T1000 (cell line): ENCODE results near the gene ANKMY1.

Experiments used
- DNase-seq: peaks from one replicate; lab custom pipeline; 2025; ENCODE audit warnings: mixed read lengths; lab: John Stamatoyannopoulos, UW

Gene ANKMY1

DNA sequence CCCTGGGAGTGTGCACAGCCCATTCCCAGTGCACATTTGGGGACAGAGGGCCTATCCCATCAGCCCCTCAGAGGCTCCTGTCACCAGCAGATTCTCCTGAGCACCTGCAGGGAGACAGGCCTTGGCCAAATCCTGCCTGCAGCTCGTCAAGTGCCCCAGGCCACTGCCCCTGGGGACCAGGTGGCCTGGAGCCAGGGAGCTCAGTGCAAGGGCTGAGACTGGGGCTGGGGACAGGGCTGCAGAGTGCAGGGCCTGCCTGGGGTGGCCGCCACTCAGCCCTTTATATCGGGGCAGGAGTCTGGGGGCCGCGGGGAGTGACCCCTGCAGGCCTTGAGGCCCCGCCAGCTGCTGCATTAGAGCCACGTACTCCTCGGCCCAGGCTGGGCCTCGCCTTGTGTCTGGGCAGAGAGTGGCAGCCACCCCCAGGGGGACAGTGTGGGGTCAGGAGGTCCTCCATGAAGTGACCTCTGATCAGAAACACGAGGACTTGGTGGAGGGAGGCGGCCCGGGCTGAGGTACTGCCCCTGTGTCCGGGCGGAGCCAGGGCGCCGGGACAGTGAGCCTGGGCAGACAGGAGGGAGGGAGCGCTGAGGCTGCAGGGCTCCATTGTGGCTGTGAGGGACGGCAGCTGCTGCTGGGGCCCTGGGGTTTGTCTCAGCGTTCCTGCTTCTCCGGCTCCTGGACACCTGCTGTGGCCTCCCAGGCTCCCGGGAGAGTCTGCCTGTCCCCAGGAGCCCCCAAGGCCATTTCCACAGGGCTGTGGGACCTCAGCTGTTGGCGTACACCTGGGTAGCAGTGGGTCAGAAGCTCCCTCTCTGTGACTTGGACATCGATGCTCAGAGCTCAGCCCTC lies 98.2 kb downstream of the ANKMY1 start:
- DNase-seq: no peak

DNA sequence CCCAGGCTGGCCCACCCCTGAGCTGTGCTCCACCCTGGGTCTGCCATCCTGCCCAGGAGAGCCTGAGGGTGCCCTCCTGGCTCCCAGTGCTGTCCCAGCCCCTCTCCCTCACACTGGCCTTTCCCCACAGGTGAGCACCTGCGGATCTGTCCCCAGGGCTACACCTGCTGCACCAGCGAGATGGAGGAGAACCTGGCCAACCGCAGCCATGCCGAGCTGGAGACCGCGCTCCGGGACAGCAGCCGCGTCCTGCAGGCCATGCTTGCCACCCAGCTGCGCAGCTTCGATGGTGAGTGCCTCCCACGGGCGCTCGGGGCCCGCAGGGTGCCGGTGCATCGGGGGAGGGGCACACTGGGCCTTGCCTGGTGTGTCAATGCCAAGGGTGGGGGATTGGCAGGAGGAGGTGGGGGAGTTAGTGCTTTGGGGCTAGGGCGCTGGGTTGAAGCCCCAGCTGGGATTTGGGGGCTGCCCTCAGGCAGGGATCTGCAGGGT lies 98.8 kb downstream of the ANKMY1 start:
- DNase-seq: no peak

DNA sequence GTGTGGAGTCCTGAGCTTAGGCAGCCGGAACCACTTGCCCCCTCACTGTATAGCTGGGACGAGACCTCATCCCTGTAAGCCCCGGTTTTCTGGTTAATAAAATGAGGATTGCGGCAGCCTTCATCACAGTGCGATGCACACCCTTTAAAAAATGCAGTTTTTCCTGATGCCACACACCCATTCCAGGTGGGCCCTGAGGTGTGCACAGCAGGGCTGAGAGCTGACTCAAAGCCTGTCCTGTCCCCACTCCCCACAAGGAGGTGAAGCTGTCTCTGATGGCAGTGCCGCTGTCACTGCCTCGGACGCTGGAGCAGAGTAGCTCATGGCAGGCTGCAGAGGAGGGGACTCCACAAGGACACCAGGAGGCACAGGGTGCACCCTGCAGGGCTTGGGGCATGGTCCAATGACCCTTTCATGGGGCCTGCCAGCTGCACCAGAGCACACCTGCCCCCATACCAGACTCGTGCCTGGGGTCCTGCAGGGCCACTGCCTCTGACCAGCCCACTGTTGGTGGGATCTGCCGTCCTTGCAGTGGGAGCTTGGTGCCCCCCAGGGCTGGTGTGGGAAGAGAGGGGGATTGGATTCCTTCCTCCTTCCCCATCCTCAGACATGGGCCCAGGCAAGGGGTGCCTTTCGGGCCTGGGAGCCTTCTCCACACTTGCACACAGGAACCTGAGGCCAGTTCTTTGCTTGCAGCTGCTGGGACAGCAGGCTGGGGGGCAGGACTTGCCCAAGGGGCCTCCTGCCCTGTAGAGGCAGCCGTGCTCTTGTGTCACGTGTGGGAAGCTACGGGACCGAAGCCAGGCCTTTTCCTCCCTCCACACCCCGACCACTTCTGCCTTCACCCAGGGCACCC lies 99.5 kb downstream of the ANKMY1 start:
- DNase-seq: no peak

DNA sequence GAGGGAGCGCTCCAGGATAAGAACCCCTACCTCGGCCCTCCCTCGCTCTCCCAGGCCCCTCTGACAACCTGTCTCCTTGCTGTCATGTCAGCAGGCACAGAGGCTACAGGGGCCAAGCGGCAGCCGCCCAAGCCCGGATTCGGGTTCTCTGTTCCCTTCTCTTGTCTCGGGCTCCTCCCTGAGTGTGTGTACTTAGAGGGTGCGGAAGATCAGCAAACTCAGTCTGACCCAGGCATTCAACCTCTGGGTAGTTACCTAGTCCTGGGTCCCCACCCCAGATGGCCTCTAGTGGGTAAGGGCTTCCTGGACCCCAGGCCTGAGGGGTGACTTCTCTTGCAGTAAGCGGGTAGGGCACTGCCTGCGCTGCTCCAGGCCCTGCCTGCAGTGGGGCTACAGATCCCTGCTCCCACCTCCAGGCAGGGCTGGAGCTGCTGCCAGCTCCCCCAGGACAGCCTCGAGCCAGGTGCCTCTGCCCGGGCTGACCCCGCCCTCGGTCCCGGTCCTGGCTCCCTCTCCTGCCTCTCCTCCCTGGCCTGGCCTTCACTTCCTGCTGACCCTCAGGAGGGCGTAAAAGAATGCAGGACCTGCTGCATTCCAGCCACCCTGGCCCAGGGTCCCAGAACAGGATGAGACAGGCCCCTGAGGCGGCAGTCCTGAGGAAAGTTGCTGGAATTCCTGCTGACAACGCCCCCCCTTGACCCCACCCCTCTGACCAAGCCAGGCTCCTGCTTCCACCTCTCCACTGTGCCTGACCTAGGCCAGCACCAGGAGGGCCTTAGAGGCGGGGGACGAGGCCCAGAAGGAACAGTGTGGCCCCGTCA lies 100.4 kb downstream of the ANKMY1 start:
- DNase-seq: no peak

DNA sequence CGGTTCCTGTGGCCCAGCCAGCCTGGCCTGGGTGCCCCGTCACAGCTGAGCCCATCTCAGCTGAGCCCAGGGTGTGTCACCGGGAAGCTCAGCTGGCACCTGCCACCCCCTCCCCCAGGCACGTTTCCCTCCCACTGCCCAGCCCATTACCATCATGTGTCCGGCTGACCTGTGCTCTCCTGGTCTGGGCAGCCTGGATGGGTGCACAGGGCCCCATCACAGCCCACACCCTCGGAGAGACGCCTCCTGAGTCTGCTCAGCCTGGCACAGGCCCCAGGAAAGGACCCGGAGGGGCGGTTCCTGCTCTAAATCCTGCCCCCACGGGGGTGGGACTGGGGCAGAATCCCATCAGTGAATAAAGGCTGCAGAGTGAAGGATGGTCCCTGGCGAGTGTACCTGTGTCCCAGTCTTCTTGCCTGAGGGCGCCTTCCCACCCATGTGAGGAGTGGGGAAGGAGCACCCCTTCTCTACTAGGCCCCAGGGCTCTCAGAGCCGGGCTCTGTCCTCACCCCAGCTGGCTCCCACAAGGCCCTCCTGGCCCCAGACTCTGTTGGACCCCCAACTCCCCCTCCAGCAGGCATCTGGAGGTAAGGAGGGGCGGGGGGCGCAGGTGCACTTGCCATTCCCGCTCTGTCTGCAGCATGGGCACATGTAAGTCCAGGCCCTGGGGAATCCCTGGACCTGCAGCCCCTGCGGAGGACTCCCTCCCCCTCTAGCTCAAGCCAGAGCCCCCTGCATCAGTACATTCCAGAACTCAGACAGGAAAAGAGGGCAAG lies 101.2 kb downstream of the ANKMY1 start:
- DNase-seq: no peak

DNA sequence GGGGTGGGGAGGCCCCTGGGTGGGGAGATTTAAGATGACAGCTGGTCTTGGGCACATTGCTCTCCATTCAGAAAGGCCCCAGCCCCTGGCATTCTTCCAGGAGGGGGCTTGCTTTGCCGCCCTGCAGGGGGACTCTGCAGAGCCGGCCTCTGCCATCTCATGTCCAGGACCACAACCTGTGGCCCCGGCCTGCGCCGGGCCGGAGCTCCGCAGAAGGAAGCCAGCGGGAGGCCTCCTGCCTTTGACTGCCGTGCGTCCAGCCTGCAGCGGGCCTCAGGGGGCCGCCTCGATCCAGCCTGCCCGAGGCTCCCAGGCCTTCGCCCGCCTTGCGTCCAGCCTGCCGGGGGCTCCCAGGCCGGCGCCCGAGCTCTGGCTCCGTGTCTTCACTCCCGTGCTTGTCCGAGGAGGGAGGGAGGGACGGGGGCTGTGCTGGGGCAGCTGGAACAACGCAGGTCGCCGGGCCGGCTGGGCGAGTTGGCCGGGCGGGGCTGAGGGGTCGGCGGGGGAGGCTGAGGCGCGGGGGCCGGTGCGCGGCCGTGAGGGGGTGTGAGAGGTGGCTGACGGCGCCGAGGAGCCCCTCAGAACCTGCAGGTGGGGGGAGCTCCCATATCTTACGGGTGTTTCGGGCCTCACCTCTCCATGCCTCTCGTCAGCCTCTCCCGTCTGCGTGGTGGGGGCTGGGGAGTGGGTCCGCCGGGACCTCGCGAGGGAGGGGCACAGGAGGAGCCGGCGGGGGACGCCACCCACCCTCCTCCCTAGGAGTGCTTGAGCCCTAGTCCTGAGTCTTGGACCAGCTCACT lies 101.9 kb downstream of the ANKMY1 start:
- no peak for DNase-seq

DNA sequence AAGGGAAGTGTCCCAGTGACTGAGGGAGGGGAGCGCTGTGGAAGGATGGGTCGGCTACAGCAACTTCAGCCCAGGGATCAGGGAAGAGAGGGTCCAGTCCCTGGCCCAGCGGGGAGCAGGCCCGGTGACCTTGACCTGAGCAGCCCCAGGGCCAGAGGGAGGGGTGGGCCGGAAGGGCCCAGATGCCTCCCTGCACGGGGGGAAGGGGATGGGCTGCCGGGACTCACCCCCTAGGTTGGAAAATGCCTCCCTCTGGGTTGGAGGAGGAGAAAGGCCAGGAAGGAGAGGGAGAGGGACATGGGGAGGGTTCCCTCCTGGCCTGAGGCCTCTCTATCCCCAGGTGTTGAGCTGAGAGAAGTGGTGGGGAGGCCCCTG lies 102.5 kb downstream of the ANKMY1 start:
- DNase-seq: no peak

DNA sequence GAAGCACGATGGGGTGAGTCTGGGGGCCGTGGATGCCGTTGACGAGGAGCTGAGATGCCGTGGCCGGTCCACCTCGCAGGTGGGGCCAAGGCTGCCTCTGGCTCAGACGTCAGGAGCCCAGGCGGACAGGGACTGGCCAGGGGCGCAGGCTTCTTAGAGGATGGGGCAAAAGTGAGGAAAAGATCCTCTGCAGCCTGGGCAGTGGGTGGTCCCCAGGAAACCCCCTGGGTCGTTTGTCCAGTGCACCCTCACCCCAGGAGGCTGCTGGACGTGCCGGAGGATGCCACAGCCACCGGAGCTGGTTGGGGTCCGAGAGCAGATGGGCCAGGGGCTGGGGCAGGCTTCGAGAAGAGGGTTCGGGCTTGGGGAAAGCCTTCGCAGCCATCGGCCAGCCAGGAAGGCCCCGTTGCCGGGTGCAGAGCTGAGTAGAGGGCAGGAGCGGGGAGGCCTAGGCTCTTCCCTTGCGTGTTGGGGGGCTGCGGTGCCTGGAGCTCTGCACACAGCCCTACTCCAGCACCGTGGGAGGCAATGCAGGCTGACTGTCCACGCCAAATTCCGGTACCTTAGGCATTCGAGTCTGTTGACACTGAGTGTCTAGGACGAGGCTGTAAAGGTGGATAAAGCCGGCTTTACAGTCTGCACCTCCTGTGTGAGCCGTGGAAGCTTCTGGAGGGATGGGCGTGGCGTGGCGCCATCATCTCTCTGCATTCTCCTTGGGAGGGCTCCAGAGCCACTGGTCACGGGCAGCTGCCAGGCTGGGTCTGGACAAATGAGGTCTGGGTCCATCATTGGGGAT lies 103.5 kb downstream of the ANKMY1 start:
- no peak for DNase-seq

DNA sequence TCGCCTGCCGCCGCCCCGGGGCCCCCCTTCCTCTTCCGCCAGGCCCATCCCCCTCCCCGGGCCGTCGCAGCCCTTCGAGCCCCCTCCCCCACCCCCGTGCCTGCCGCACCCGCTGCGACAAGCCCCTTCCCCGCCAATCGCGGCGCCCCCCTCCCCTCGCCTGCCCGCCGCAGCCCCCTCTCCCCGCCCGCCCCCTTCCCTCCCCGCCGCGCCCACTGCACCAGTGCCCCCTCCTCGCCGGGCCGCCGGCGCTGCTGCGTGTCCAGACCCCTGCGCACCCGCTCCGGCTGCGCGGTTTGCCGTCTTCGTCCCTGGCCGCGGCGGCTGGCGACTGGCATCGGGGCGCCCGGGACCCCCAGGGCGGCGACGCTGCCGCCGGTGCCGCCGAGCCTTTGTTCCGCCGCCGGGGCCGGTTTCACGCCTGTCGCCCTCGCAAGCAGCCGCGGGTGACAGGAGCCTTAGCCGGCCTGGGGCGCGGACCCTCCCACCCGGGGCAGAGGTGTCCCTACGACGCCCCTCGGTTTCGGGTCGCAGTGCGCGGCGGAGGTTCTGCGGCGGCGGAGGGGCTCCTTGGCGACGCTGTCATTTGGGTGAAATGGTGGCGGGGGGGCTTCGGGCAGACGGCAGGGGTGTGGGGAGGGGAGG lies 104.2 kb downstream of the ANKMY1 start:
- DNase-seq: no peak

DNA sequence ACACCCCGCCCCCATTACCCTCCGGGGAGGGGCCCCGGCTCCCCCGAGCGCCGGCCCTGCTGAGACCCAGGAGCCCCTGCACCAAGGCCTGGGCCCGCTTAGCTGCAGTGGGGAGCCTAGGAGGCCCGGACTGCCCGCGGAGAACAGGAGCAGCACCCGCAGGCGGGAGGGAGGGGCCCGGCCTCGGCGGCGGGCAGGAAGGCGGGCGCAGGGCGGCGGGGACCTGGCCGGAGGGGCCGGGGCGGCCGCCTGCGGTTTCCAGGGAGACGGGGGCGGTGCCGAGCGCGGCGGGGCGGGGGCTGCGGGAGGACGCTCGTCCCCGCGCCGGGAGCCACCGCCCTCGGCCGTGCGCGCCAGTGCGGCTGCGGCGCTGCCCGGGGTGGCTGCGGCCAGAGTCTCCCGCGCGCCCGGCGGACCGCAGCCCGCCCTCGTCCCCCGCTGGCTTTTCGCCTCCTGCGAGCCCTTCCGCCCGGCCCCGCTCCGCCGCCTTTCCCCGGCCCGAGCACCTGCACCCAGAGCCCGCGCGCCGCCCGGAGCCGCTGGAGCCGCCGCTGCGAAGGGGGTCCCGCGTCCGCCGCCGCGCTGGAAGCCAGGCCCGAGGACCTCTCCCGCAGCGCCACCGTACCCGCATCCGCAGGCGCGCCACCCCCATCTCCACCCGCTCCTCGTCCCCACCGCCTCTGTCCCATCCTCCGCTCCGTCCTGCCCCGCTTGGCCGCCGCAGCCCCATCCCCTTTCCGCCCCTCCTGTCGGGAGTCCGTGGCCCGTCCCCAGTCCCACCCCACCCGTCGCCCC lies 105.1 kb downstream of the ANKMY1 start:
- DNase-seq: peak; percentile 56

DNA sequence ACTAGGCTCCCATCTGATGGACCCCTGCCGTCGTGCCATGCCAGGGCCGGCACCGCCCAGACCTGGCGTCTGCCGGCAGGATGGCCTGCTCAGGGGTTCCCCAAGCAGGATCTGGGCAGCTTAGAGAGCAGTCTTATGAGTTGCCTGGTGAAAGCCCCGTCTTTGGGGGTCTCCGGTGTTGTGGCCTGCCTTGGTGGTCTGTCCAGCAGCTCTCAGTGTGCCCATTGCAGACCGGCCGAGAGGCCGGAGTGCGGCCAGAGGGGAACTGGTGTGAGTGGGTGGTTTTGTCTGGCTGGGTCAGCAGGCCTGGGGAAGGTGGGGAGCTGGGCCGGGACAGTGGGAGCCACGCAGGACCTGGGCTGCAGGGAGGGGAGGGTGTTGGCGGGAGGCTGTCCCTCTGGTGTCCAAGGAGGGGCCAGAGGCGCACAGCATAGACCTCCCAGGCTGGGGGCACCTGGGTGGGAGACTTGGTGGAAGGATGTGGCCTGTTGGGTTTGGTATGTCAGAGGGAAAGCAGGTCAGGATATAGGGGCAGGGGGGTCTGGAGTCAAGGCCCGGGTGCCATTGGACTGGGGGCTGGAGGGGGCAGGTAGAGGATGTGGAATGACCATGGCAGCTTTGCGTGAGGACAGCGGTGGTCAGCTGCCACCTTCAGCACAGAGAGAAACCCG lies 105.9 kb downstream of the ANKMY1 start:
- DNase-seq: no peak

DNA sequence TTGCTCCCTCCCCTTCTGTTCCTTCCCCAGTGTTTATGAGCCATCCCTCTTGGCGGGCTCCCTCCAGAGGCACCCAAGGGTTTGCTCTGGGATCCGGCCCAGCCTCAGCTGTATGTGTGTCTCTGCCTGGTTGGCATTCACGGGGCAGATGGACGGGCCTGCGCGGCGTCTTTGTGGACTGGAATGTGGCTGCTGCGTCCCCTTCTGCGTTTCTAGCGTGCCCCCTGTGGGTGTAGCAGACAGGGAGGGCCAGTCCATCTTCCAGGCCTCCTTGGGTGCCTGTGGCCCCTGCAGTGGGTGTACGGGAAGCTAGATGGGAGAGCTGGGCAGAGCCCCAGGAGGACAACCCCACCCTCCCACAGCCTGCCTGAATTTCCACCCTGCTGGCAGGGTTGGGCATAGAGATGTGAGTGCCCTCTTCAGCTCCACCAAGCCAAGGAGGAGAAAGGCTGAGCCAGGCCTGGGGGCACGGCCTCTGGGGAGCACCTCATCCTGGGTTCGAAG lies 106.6 kb downstream of the ANKMY1 start:
- no peak for DNase-seq

DNA sequence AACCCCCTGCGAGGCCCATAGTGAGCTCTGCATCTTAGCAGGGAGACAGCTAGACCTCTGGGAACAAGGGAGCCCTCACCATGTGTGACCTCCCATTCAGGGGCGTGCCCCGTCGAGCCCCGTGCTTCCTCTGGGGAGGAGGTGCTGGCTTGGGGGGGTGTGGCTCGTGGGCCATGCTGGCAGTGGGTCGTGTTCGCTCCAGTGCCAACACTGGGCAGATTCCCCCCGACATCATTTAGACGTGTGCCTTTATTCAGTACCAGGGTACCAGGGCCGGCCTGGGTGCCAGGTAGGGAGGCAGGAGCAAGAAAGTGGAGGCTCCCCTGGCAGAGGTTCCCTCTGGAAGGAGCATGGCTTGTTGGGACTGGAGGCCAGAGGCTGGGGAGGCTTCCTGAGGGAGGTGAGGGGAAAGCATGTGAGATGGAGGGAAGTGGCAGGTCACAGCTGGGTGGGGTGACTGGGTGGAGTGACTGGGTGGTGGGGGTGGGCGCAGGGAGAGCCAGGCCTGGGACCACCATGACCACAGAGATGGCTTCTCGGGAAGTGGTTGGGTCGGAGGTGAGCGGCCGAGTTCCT lies 107.2 kb downstream of the ANKMY1 start:
- DNase-seq: no peak

DNA sequence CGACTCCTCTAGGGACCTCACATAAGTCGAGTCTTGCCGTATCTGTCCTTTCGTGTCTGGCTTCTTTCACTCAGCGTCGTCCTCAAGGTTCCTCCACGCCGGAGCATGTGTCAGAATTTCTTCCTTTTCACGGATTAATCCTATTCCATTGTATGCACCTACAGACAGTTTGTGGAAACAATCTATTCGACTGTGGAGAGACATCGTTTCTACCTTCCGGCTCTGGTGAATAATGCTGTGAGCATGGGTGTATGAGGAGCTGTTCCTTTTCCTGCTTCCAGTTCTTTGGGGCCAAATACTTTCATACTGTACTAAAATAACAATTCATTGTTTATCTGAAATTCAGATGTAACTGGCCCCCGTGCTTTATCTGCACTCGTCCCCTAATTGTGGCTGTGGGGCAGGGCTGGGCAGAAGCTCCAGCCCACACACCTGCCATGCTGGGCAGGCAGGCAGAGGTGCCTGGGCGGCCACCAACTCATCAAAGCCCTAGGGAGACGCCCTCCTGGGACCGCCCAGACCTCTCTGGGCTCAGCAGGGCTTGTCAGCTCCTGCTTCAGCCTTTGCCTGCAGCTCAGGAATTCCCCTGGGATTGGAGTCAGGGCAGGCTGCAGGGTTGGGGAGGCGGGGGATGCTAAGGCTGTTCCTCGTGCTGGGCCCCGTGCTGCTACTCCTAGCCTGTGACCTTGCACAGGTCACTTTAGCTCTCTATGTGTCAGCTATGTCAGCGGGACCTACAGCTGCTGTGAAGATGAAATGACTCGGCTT lies 107.8 kb downstream of the ANKMY1 start:
- no peak for DNase-seq

DNA sequence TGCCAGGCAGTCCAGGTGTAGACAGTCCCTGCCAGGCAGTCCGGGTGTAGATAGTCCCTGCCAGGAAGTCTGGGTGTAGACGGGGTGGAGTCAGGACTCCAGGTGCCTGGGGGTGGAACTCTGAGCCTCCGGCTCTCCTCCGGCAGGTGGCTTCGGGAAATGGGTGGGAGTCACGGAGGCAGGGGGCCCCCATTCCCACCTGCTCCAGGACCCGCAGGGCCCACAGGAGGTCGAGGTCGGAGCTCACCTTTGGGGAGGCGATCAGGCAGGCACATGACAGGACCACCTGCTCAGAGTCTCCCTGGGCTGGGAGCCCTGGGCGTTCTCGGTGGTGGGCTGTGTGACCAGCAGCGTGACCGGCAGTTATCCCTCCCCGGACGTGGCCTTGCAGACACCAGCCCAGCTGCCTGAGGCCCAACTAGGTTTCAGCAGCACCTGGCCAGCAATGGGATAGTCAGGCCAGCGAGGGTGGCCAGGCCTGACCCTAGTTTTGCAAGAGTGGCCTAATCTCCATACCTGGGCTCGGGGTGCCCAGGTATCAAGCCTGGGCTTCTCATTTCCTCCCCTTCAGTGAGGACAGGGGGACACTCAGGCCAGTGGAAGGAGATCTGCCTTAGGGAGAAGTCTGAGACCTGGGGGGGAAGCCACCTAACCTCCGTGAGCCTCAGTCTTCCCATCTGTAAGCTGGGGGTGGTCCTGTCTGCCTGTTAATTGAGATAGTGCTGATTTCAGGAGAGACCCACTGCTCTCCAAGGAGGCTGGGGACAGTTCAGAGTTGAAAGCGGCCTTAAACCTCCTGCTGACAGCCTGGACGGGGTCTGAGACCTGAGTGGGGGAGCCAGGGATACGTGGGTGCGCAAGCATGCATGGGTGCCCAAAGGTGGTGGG lies 109.2 kb downstream of the ANKMY1 start:
- no peak for DNase-seq
